ENCODE measurements around the gene PSMB10. TPM values are rescaled to one million over a fixed set of nuclear protein-coding genes. Genes with fewer than 3 reads are reported as not detected.

PSMB10 gene
- total RNA-seq, 1 experiment from 2014 or later: 24.5 TPM

GRCh38 chr16:67940446-67941089, 3.9 kb upstream of the PSMB10 start:
- H2BK120ac ChIP-seq (ENCODE audit: low read depth, low read length, poor library complexity, severe bottlenecking): no peak overlapping the region
- no peak overlapping the region for H3T11ph ChIP-seq (ENCODE audit: low read length)
- no peaks in the 10 kb centered on the region for H3K79me2 ChIP-seq (ENCODE audit: insufficient read depth, low read length)
- no peak overlapping the region for H2BK15ac ChIP-seq (ENCODE audit: low read depth, low read length)
- Mint-ChIP-seq H3K4me1 (peaks cover 9 to 23% of the 10 kb centered on the region in 2 experiments), H3K9me3 (peaks cover 0 to 2% of the 10 kb centered on the region in 2 experiments; a peak in 1 of 5 replicates), H3K27me3 (ENCODE audit: low read depth) (peaks cover 2% of the 10 kb centered on the region; the same call in 1 of the 2 replicates), H3K27ac (no peak overlapping the region), H3K36me3 (ENCODE audit: insufficient read depth in 1 of 3, low read depth in 3 of 3) (peaks cover 3 to 34% (median 9%) of the 10 kb centered on the region in 3 experiments; a peak in 5 of 7 replicates), H3K4me3 (no peak overlapping the region)
- WGBS (ENCODE audit: extremely low coverage, insufficient read length, low lambda C conversion rate): no CpG with 5 or more reads among the region's 5 CpGs
- DNase-seq: no peak
- H3K4ac ChIP-seq (ENCODE audit: low read depth, low read length): no peak overlapping the region
- no peak overlapping the region for H2AK5ac ChIP-seq (ENCODE audit: insufficient read length, low read length)
- no peaks in the 10 kb centered on the region for H3K27me3 ChIP-seq (ENCODE audit: insufficient read depth, low read length)
- no peak overlapping the region for H4K5ac ChIP-seq (ENCODE audit: insufficient read length, low read depth, low read length)
- no peak overlapping the region for H3K4me2 ChIP-seq (ENCODE audit: insufficient read depth, insufficient read length, low read length)
- H3K14ac ChIP-seq (ENCODE audit: insufficient read depth, low read length): no peak overlapping the region
- H4K20me1 ChIP-seq (ENCODE audit: control insufficient read depth, insufficient read depth, insufficient read length): no peaks in the 10 kb centered on the region
- H2BK5ac ChIP-seq (ENCODE audit: insufficient read length, low read length): no peak overlapping the region
- no peak overlapping the region for H3K9ac ChIP-seq (ENCODE audit: extremely low read depth, insufficient read length, low read length)
- H2AFZ ChIP-seq (ENCODE audit: low read length): no peak overlapping the region
- peaks cover 9% of the 10 kb centered on the region for H3K23me2 ChIP-seq (ENCODE audit: insufficient read length, low read depth, low read length, poor library complexity, severe bottlenecking)
- TF ChIP-seq, protein P1, sequence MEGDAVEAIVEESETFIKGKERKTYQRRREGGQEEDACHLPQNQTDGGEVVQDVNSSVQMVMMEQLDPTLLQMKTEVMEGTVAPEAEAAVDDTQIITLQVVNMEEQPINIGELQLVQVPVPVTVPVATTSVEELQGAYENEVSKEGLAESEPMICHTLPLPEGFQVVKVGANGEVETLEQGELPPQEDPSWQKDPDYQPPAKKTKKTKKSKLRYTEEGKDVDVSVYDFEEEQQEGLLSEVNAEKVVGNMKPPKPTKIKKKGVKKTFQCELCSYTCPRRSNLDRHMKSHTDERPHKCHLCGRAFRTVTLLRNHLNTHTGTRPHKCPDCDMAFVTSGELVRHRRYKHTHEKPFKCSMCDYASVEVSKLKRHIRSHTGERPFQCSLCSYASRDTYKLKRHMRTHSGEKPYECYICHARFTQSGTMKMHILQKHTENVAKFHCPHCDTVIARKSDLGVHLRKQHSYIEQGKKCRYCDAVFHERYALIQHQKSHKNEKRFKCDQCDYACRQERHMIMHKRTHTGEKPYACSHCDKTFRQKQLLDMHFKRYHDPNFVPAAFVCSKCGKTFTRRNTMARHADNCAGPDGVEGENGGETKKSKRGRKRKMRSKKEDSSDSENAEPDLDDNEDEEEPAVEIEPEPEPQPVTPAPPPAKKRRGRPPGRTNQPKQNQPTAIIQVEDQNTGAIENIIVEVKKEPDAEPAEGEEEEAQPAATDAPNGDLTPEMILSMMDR (conservative IDR thresholded peaks at IDR 0.05): no peak
- H3K27ac ChIP-seq (ENCODE audit: insufficient read length, low read depth, low read length): no peak overlapping the region
- no peak overlapping the region for H3K18ac ChIP-seq (ENCODE audit: insufficient read length, low read depth, low read length)
- no peak overlapping the region for H3K23ac ChIP-seq (ENCODE audit: insufficient read length, low read depth, low read length)
- no peaks in the 10 kb centered on the region for H3K79me1 ChIP-seq (ENCODE audit: insufficient read depth, low read depth, low read length, poor library complexity, severe bottlenecking)
- H3K56ac ChIP-seq (ENCODE audit: insufficient read length, low read depth, low read length): no peak overlapping the region
- H4K91ac ChIP-seq (ENCODE audit: insufficient read length, low read depth, low read length): no peak overlapping the region
- no peak overlapping the region for H2BK12ac ChIP-seq (ENCODE audit: insufficient read length, low read depth, low read length)
- no peak overlapping the region for H2BK20ac ChIP-seq (ENCODE audit: low read depth, low read length, poor library complexity, severe bottlenecking)
- H3K9me3 ChIP-seq (ENCODE audit: control insufficient read depth, low read depth, low read length): no peaks in the 10 kb centered on the region
- 0 out of 2 replicates have a peak, but pooled peaks cover 3% of the 10 kb centered on the region for H3K4me1 ChIP-seq (ENCODE audit: insufficient read depth, low read length)
- no peak overlapping the region for H4K8ac ChIP-seq (replicated peaks; ENCODE audit: insufficient read length, low read depth, low read length)
